HEK293T (cell line): Measurements from ENCODE around the gene COMP.

Experiments
- CTCF ChIA-PET: fragments of 350-600 bp; formaldehyde crosslinking; extraction: SDS; loops from one replicate; lab custom pipeline; 2021; ENCODE audit warnings: antibody characterized with exemption, inconsistent platforms; lab: Yijun Ruan, JAX
- POLR2A ChIA-PET: fragments of 350-600 bp; formaldehyde crosslinking; extraction: SDS; loops from one replicate; lab custom pipeline; 2020; ENCODE audit warnings: antibody characterized with exemption, inconsistent platforms; lab: Yijun Ruan, JAX
- DNase-seq: peaks from one replicate; pipeline ENCODE4 v3.0.0; 2012; ENCODE audit warnings: mixed read lengths; ENCODE audit errors: extremely low spot score
- ARNT ChIP-seq: fragments of 450-650 bp; IDR thresholded peaks from 2 replicates; pipeline ENCODE4 v1.6.1; 2017; ENCODE audit warnings: mild to moderate bottlenecking
- BHLHE40 ChIP-seq: fragments of 450-650 bp; IDR thresholded peaks from 2 replicates; pipeline ENCODE4 v1.6.1; 2016; ENCODE audit warnings: mild to moderate bottlenecking, moderate library complexity, borderline replicate concordance
- CTBP1 ChIP-seq: fragments of 450-650 bp; IDR thresholded peaks from 2 replicates; pipeline ENCODE4 v1.6.1; 2016; ENCODE audit warnings: borderline replicate concordance
- ELF4 ChIP-seq: fragments of 450-650 bp; IDR thresholded peaks from 2 replicates; pipeline ENCODE4 v1.6.1; 2017; ENCODE audit warnings: antibody characterized with exemption
- FOXA1 ChIP-seq: fragments of 450-650 bp; IDR thresholded peaks from 2 replicates; pipeline ENCODE4 v1.6.1; 2016; ENCODE audit warnings: mild to moderate bottlenecking
- FOXK2 ChIP-seq: fragments of 450-650 bp; IDR thresholded peaks from 2 replicates; pipeline ENCODE4 v1.6.1; 2016; ENCODE audit warnings: mild to moderate bottlenecking
- FOXM1 ChIP-seq: fragments of 450-650 bp; IDR thresholded peaks from 2 replicates; pipeline ENCODE4 v1.6.1; 2017; ENCODE audit warnings: mild to moderate bottlenecking, borderline replicate concordance
- HDGF ChIP-seq: fragments of 450-650 bp; IDR thresholded peaks from 2 replicates; pipeline ENCODE4 v1.6.1; 2017; ENCODE audit warnings: antibody characterized with exemption, borderline replicate concordance
- L3MBTL2 ChIP-seq: fragments of 450-650 bp; conservative IDR thresholded peaks from 2 replicates; pipeline ENCODE4 v1.6.1; 2016; ENCODE audit warnings: mild to moderate bottlenecking
- LEF1 ChIP-seq: fragments of 450-650 bp; IDR thresholded peaks from 2 replicates; pipeline ENCODE4 v1.6.1; 2017; ENCODE audit warnings: mild to moderate bottlenecking, borderline replicate concordance
- NFRKB ChIP-seq: fragments of 450-650 bp; IDR thresholded peaks from 2 replicates; pipeline ENCODE4 v1.6.1; 2016; ENCODE audit warnings: mild to moderate bottlenecking, moderate library complexity
- SP1 ChIP-seq: fragments of 450-650 bp; IDR thresholded peaks from 2 replicates; pipeline ENCODE4 v1.6.1; 2017
- SUZ12 ChIP-seq: fragments of 450-650 bp; IDR thresholded peaks from 2 replicates; pipeline ENCODE4 v1.6.1; 2016; ENCODE audit warnings: mild to moderate bottlenecking
- TARDBP ChIP-seq: fragments of 450-650 bp; IDR thresholded peaks from 2 replicates; pipeline ENCODE4 v1.6.1; 2016
- ZNF384 ChIP-seq: fragments of 450-650 bp; IDR thresholded peaks from 2 replicates; pipeline ENCODE4 v1.6.1; 2016
- TF ChIP-seq, protein P1 (sequence below): fragments of 450-650 bp; IDR thresholded peaks from 2 replicates; pipeline ENCODE4 v1.6.1; 2016

COMP gene

DNA sequence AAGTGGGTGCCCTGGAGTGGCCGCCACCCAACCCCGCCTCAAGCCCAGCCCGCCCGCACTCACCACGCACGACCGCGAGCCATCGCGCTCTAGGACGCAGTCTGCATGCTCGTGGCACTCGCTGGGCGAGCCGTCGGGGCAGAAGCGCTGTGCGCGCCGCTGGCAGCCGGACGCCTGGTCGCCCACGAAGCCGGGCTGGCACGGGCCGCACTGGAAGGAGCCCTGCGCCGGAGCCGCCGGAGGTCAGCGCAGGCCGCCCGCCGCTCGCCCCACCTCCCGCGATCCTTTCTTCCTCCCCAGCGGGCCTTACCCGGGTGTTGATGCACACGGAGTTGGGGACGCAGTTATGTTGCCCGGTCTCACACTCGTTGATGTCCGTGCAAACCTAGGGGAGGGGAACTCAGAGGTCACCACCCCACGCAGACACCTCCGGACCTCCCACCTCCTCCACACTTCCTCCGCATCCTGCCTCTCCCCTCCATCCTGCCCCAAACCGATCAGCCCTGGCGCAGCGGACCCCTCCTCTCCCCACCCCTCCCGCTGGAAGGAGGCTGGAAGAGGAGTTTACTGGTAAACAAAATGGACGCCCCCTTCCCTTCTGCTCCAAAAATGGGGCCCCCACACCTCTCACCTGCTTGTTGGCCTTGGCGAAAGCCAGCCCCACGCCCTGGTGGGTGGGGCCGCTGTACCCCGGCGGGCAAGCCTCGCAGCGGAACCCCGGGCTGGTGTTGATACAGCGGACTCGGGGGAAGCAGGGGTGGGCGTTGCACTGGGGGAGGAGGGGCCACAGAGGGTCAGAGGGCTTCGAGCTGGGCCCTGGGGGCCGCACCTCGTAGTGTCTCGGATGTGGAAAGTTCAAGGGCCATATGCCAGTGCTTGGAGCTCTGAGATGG, 2.3 kb downstream of the COMP start:
- TF ChIP-seq HDGF (no peak), FOXA1 (no peak), ARNT (no peak), FOXM1 (no peak), CTBP1 (no peak), ELF4 (no peak), SP1 (no peak), FOXK2 (no peak), TARDBP (no peak), NFRKB (no peak), LEF1 (no peak), SUZ12 (no peak), ZNF384 (no peak), BHLHE40 (no peak), L3MBTL2 (no peak)
- TF ChIP-seq, protein P1, sequence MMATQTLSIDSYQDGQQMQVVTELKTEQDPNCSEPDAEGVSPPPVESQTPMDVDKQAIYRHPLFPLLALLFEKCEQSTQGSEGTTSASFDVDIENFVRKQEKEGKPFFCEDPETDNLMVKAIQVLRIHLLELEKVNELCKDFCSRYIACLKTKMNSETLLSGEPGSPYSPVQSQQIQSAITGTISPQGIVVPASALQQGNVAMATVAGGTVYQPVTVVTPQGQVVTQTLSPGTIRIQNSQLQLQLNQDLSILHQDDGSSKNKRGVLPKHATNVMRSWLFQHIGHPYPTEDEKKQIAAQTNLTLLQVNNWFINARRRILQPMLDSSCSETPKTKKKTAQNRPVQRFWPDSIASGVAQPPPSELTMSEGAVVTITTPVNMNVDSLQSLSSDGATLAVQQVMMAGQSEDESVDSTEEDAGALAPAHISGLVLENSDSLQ = no peak
- no peak for DNase-seq
- POLR2A ChIA-PET = no interaction called here
- CTCF ChIA-PET = interaction anchor here (0.6 to 1.0 kb wide), 3 partner anchors 9 to 198 kb away, joined by 3 read pairs; no protein-coding TSS in a partner anchor

- ChIA-PET CTCF (no interaction called here), POLR2A (interaction anchor here (2.2 kb wide), 1 partner anchor 46 kb away, joined by 10 read pairs; the partner anchor contains the start of gene UPF1)
- peak; percentile 100 for DNase-seq
- TF ChIP-seq LEF1 = no peak
- no peak for TF ChIP-seq BHLHE40
- TF ChIP-seq ARNT = no peak
- TF ChIP-seq FOXA1 = no peak
- TF ChIP-seq L3MBTL2 = no peak
- TF ChIP-seq, protein P1 = no peak
- TF ChIP-seq SP1 = no peak
- TF ChIP-seq FOXK2 = no peak
- TF ChIP-seq HDGF = no peak
- TF ChIP-seq SUZ12 = no peak
- no peak for TF ChIP-seq NFRKB
- TF ChIP-seq ZNF384 = no peak
- no peak for TF ChIP-seq FOXM1
- TF ChIP-seq CTBP1 = no peak
Observed at GRCh38 chr19:18785179-18786124, 5.7 kb downstream of the COMP start.

GRCh38 chr19:18784786-18785120, 6.4 kb downstream of the COMP start:
- CTCF ChIA-PET = no interaction called here
- TF ChIP-seq NFRKB = no peak
- no peak for TF ChIP-seq HDGF
- no peak for TF ChIP-seq SUZ12
- TF ChIP-seq L3MBTL2 = no peak
- no peak for TF ChIP-seq TARDBP
- no peak for TF ChIP-seq SP1
- TF ChIP-seq ARNT = no peak
- TF ChIP-seq FOXK2 = no peak
- TF ChIP-seq, protein P1 = no peak
- TF ChIP-seq LEF1 = no peak
- TF ChIP-seq FOXM1 = no peak
- no peak for TF ChIP-seq FOXA1
- TF ChIP-seq ELF4 = no peak
- TF ChIP-seq ZNF384 = no peak
- TF ChIP-seq BHLHE40 = no peak
- TF ChIP-seq CTBP1 = no peak
- POLR2A ChIA-PET = no interaction called here
- DNase-seq = no peak

DNA sequence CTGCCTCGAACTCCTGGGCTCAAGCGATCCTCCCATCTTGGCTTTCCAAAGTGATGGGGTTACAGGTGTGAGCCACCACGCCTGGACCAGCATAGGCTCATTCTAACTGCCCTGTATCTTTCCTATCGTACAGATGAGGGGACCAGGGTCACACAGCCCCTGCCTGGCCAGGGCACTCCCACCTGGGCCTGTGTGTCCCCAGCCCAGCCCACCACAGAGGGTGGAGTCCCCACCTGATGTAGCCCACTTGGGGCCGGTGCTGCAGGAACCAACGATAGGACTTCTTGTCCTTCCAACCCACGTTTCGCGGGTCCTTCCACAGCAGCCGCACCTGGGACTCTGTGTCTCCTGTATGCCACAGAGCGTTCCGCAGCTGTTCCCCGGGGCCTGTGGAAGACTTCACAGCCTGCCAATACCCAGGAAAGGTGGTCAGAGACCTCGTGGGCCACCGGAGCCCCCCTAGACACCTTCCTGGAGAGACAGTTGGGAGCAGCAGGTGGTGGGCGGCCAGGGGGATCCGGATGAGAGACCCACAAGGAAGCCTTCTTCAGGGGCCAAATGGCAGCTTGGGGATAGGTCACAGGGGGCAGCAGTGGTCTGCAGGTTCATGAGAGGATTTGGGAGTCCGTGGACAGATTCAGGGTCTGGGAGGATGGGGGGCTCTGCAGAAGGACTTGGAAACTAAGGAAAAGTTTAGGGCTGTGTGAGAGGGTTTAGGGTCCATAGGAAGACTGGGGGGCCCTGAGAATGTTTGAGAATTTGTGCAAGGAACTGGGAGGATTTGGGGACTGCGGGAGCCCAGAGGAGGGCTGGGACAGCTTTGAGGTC, 6.9 kb downstream of the COMP start:
- POLR2A ChIA-PET = no interaction called here
- DNase-seq = no peak
- CTCF ChIA-PET = no interaction called here
- TF ChIP-seq ARNT (no peak), FOXM1 (no peak), SP1 (no peak), ZNF384 (no peak), LEF1 (no peak), CTBP1 (no peak), ELF4 (no peak), SUZ12 (no peak), FOXK2 (no peak), NFRKB (no peak), HDGF (no peak), L3MBTL2 (no peak), TARDBP (no peak), FOXA1 (no peak), BHLHE40 (no peak)
- TF ChIP-seq, protein P1 = no peak
